RCC 7860 (cell line): ENCODE data around the gene MRFAP1L1.
A peak's percentile ranks its signal among the peaks of the same experiment; 100 is the strongest.

Source experiments
- DNase-seq: peaks from one replicate; pipeline ENCODE4 v3.0.0-alpha.2; 2015; ENCODE audit warnings: low spot score
- FAIRE-seq: peaks from 2 replicates; lab custom pipeline; 2012; peaks lifted over from hg19 to GRCh38; lab: Jason Lieb, UNC

The MRFAP1L1 gene

DNA sequence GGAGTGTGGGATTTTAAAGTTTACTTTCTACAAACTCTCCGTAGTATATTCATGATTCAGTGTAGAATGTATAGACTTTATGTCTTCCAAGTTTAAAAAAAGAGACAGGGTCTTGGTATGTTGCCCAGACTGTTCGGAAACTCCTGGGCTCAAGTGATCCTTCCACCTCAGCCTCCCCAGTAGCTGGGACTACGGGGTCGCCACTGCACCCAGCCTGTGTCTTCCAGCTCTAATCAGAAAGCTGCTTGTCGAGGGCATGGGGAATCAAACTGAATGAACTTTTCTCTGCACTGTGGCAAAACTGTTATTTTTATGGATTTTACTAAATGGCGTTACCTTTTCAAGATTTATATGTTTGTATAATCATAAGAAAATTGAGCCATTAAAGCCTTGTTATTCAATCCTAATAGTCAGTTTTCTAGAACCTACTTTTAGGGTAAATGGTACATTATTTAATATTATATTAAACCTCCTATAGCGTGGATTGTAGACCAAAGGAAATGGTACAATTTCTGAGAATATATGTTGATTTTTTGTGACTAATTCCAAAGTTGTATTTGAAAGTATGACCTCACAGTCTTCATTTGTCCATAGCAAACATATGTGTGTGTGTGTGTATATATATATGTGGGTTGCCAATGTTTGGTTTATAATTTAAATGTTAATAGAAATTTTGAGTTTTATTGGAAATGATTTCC, 7.4 kb upstream of the MRFAP1L1 start:
- no peak for FAIRE-seq
- no peak for DNase-seq

DNA sequence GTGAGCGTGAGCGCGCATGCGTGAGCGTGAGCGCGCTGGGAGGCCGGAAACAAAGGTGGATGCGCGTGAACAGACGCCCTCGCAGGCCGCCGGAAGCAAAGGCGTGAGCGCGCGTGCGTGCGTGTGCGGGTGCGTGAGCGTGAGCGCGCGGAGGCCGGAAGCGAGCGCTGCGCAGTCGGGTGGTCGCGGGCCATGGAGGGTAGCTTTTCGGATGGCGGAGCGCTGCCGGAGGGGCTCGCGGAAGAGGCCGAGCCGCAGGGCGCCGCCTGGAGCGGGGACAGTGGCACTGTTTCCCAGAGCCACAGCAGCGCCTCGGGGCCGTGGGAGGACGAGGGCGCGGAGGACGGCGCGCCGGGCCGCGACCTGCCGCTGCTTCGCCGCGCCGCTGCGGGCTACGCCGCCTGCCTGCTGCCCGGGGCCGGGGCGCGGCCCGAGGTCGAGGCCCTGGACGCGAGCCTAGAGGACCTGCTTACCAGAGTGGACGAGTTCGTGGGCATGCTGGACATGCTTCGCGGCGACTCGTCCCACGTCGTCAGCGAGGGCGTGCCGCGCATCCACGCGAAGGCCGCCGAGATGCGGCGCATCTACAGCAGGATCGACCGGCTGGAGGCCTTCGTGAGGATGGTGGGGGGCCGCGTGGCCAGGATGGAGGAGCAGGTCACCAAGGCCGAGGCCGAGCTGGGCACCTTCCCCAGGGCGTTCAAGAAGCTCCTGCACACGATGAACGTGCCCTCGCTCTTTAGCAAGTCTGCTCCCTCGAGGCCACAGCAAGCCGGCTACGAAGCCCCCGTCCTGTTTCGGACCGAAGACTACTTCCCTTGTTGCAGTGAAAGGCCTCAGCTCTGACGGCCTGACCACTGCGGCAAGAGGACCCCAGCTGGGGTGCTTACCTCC, 6.6 kb upstream of the MRFAP1L1 start, which contains the start of gene BLOC1S4:
Gene BLOC1S4, plus strand, starts transcription at position 157 of the 894 bp plus-strand sequence. Its CDS starts 36 bp downstream, at position 193.
- peak; percentile 42 for FAIRE-seq

DNA sequence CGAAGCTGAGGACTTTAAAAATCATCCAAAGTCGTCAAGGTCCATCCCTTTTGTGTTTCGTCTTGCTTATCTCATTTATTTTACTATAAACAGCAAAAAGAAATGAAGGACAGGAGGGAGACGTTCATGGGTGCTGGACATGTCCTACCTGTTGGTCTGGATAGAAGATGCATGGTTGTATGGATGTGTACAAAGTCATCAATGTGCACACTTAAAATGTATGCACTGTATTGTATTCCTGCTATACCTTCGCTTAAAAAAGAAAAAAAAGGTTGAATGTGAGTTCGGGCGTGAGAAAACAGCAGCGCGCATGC, 6.0 kb upstream of the MRFAP1L1 start:
- FAIRE-seq (no peak), DNase-seq (no peak)

More for the DNA sequence above, 6.6 kb upstream of the MRFAP1L1 start, which contains the start of gene BLOC1S4:
- peak; percentile 80 for DNase-seq

DNA sequence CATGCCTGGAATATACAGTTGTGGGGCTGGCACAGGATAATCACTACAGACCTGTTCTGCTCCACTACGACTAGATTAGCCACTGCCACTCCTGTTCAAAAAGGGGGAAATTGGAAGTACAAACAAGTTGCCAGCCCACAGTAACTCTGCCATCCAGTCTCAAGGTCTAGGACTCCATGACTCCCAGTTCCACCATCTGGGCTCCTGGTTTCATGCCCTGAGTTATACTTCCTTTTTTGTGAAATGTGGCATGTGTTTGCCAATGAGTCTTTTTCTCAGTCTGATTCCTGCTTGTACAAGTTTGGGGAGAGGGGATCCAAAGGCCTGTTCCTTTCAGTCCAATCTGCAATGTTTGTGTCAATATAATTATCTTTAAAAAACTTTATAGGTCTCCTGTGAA, 5.3 kb upstream of the MRFAP1L1 start:
- DNase-seq = no peak
- no peak for FAIRE-seq

DNA sequence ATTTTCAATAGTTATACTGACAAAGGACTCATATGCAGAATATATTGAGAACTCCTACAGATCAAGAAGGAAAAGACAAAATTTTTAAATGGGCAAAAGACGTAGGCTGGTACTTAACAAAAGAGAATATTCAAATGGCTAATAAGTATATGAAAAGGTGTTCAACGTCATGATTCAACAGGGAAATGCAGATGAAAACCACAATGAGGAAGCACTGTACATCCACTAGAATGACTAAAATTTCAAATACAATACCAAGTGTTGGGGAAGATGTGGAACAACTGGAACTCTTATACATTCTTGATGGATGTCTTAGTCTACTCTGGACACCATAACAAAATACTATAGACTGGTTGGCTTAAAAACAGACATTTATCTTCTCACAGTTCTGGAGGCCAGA, 1.3 kb upstream of the MRFAP1L1 start:
- FAIRE-seq (no peak), DNase-seq (no peak)

DNA sequence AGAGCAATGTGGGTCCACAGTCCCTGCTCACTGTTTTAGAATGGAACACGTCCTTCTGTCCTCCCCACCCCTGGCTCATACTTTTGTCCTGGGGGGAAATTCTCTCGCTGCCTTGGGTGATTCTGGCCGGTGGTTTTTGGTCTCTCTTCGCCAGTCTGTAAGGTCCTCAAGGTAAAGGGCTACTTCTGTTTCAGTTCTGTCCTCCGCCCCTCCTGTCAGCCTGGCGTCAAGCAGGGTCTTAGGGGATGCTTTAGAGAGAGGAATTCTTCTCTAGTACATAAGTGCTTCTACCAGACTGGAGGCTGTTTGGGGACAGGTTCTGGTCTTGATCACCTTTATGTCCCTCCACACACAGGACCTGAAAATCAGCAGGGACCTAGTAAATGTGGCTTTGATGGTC, 617 bp upstream of the MRFAP1L1 start:
- DNase-seq (no peak), FAIRE-seq (no peak)

DNA sequence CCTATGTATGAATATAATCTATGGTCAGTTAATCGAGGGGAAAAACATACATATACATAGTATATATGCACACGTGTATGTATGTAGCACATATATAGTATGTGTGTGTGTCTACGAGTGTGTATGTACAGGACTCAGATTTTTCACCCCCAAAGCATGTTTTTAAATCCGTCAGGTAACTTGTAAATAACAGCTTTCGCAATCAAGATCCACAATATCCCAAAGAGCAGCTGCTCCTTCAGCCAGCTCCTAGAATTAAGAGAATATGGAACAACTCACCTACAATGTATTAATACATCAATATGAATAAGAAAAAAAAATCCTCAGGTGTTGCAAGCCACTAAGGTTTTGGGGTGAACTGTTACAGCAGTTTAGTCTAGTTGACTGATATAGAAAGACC, 3.5 kb downstream of the MRFAP1L1 start:
- FAIRE-seq (no peak), DNase-seq (no peak)

DNA sequence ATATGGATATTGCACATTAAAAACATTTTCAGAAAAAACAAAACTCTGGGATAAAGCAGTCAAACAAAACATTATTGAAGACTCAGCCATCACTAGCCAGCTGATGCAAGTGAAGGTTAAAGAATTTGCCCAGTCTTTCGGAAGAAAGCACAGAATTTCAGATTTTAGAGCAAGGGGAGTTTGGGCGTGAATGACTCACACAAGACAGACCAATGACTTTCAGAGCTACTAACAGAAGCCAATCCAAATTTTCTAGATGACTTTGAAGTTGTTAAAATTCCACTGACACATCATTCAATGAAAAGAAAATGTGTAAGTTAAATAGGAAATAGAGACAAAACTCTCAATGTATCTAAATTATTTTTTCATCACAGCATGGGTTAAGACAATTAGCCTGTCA, 4.0 kb downstream of the MRFAP1L1 start:
- FAIRE-seq = no peak
- DNase-seq = no peak

DNA sequence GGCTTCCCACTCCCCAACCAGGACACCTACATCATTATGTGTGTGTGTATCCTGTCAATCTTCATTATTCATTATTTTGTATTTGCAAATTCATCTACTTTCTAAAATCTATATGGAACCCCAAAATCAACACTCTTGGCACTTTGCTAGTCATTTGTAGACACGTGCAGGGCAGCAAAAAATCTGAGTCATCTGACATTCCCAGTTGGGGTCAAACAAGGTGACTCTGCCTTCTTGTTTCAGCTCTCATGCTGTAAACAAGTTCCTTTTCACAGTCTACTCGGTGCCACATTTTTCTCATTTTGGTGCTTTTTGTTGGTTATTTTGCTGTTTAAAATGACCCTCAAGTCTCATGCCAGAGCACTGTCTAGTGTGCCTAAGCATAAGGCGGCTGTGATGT, 5.9 kb downstream of the MRFAP1L1 start:
- FAIRE-seq (no peak), DNase-seq (no peak)

DNA sequence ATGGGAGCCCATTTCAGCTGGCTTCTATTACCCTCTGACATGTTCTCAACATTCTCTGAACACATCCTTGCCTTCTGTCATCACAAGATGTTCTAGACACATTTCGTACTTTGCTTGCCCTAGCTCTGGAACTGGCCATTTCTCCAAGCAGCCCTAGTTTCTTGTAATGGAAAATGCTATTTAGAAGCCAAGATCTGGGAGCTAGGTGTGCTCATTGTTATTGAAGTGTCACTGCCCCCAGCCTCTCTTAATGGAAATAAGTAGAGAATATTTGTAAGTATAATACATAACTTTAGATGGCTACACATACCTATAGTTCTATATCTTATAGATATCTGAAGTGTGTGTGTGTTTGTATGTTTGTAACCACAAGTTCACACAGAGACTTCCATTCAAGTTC, 6.9 kb downstream of the MRFAP1L1 start:
- DNase-seq (no peak), FAIRE-seq (no peak)

DNA sequence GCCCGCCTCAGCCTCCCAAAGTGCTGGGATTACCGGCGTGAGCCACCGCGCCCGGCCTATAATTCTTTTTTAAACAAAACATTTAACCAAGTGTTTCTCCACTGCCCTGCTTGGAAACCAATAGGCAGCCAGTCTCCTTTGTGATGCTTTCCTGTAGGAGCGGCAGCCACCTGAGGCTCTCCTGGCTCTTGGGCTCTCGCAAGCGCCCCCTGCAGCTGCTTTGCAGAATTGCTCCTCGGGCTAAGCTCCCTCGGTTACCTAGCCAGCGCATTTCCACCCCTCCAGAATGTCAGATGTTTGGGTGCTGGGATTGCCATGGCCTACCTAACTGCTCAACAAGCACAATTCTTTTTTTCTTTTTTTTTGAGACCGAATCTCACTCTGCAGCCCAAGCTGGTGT, 8.3 kb downstream of the MRFAP1L1 start:
- FAIRE-seq (no peak), DNase-seq (no peak)

DNA sequence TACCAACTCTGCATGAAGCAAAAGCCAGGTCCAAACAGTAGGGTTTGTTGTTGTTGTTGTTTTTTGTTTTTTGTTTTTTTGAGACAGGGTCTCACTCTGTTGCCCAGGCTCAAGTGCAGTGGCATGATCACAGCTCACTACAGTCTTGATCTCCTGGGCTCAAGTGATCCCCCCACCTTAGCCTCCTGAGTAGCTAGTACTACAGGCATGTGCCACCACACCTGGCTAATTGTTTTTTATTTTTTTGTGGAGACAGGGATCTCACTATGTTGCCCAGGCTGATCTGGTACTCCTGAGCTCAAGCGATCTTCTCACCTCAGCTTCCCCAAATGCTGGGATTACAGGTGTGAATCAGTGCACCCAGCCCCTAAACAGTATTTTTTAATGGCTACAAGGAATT, 9.8 kb downstream of the MRFAP1L1 start:
- FAIRE-seq = no peak
- DNase-seq = no peak

DNA sequence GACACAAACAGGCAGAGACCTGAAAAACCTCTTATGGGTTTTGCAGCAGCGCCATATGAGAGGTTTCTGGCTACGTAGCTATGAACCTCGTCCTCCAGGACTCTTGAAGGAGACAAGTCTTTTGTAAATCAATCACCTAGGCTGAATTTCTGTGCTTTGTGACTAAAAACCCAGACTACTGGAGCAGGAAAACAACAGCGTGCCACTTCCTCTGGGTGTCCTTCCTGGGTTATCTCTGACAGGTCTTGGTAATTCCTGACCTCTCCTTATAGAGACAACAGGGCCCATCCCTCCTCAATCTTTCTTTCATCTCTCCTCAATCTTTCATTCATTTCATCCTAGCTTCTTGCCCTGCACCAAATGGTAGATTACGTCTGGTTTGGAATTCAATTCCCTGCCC, 10.3 kb downstream of the MRFAP1L1 start:
- FAIRE-seq = no peak
- no peak for DNase-seq

DNA sequence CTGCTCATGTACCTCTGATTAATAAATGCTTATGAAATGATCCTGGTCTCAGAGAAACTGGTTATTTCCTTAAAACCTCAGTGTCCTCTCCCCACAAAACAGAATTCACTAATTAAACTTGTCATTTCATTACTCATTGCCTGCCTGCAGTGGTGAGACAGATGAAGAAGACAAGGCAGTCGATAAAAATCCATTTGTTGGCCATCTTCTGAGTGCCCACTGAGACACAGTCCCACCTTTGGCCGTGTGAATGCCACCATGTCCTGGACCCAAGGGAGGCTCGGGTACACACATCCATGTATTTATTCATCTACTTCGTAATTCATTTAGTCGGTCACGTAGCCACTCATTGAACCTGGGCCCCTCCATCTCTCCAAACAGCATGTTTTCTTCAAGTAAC, 12.5 kb downstream of the MRFAP1L1 start:
- DNase-seq = no peak
- no peak for FAIRE-seq

DNA sequence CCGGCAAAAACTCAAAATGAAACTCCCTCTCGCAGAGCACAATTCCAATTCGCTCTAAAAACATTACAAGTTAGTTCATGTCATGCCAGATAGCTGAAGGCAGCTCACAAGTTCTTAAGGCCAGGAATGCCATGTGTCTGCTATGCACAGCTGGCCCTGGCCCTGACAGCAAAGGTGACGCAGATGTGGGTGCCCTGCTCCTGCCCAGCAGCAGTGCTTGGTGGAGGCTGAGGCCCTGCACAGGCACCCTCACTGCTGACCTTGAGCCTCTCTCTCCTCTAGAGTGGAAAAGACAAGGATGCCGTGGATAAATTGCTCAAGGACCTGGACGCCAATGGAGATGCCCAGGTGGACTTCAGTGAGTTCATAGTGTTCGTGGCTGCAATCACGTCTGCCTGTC, 13.1 kb downstream of the MRFAP1L1 start:
- no peak for FAIRE-seq
- no peak for DNase-seq

DNA sequence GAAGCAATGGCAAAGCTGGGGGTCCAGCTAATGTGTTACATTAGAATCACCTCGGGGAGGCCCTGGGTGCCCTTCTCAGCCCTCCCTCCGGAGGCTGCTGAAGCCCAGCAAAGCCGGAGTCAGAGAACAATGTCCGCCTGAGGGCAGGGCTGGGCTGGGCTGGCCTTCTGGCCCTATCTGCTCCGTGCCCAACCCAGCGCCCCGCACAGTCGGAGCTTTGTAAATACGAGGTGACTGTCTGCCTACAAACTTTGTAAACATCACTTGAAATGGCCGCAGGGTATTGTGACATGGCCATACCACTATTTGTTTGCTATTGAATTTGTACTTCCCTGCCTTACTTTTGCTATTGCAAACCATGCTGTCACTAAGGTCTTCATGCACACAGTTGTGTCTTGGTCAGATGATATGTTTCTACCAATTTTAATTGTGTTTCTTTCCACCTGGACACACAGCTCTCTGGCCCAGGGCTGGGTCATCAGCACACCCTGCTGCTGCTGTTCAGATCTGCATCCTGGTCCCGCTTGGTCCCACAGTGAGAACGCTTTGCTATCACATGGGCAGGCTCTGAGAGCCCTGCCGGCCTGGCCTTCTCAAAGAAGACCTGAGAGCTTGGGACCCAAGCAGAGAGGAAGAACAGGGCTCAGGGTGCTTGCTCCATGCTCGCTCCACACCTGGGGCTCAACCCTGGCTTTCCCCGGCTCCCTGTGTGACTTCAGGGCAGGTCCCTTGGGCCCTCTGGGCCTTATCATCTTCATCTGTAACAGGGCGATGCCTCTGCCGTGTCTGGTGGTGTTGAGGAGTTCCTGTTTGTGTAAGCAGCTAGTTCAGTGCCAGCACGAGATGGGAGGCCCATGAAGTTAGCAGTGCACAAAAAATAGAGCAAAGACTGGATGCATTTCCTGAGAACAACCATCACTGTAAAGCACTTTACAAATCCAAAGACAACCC, 13.7 kb downstream of the MRFAP1L1 start:
- no peak for DNase-seq

DNA sequence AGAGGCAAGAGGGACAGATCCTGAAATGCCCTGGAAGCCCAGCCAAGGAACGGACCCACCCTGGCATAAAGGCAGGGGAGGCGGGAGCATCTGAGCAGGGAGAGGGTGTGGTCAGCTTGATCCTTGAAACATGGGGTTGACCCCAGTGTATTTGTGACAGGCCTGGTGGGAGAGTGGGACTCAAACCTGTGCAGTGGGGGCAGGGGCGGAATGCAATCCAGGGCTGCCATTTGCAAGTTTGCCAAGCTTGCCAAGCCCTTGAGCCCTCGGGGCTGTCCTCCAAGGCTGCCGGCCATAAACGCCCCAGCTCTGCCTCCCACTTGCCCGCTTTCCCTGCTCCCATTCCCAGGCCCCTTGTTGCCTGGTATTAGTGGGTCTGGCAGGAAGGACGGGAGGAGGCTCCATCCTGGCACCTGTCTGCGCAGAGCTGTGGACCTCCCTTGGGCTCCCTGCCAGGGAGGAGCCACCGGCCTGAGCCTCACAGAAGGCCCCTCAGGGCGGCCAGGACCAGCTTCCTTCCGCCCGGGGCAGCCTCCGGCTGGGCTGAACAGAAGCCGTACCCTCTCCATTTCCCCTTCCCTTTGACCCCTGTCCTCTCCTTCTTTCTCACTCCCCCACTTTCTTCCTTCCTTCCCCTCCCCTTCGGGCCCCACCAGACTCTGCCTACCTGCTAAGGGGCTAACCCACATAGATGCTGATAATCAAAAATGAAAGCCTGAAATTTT, 15.3 kb downstream of the MRFAP1L1 start:
- DNase-seq (no peak), FAIRE-seq (no peak)

More for the DNA sequence above, 13.7 kb downstream of the MRFAP1L1 start:
- FAIRE-seq = no peak

DNA sequence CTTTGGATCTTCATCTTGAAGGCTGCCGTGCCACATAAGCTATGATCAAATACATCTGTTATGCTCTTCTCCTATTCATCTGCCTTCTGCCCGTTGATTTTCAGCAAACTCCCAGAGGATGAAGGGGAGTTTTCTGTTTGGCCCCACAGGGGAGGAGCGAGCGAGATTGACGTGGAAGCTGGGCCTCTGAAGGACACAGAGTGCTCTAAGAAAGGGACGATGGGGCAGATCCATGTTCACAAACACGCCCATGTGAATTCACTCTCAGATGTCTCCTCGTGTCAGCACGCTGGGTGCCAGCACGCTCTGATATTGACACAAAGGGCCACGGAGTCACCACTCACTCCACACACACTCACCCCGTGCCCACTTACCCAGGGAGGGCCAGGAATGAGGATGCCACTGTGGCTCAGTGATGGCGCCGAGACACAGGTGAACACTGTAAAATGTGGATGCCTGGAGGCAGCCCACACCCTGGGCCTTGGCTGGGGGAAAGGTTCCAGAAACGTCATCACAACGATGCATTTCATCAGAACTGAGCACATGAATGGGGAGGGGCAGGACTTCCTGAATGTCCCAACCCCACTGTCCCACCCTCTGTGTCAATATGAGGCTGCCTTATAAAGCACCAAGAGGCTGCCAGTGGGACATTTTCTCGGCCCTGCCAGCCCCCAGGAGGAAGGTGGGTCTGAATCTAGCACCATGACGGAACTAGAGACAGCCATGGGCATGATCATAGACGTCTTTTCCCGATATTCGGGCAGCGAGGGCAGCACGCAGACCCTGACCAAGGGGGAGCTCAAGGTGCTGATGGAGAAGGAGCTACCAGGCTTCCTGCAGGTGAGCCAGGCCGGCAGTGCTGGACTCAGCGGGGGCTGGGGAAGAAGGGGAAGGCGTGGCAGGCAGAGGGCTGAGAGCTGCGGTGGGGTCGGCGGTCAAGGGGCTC, 16.2 kb downstream of the MRFAP1L1 start, which contains the start of gene S100P:
Gene S100P, plus strand, starts transcription at position 648 of the 946 bp plus-strand sequence. Its CDS starts 55 bp downstream, at position 703.
- FAIRE-seq = no peak
- no peak for DNase-seq

DNA sequence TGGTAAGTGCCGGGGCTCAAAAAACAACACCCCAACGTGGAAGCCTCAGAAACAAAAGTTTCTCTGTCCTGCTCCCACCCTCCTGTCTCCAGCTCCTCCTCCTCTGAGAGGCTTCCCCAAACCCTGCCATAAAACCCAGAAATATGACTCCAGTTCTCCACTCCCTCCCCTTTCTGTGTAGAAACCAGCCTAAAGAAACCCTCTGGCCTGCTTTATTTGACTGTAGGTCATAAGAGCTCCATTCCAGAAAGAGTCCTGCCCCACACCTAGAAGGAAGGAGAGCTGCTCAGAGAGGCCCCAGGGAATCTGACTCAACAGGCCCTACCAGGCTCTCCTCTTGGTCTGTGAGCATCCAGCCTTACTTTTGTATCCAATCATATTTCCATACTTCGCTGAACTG, 16.9 kb downstream of the MRFAP1L1 start:
- no peak for FAIRE-seq

More for the DNA sequence above, 16.9 kb downstream of the MRFAP1L1 start:
- DNase-seq = no peak
